VCaP (cell line): ENCODE measurements around the gene COLEC12.

Source experiments
- H3K27ac ChIP-seq: fragments of 450-650 bp; 2 replicates; pipeline ENCODE4 v1.5.1; 2017
- CTCF ChIP-seq: fragments of 450-650 bp; conservative IDR thresholded peaks from 2 replicates; pipeline ENCODE4 v1.5.1; 2017; ENCODE audit warnings: mild to moderate bottlenecking, moderate library complexity

The COLEC12 gene

GRCh38 chr18:389658-390357, 110.7 kb downstream of the COLEC12 start:
- H3K27ac ChIP-seq = peak overlapping the region; percentile 11
- peak; percentile 32; the same call in 1 of the 2 replicates for TF ChIP-seq CTCF

GRCh38 chr18:388200-388599, 112.3 kb downstream of the COLEC12 start:
- TF ChIP-seq CTCF = no peak
- no peak overlapping the region for H3K27ac ChIP-seq

- no peak for TF ChIP-seq CTCF
- H3K27ac ChIP-seq = peak overlapping the region; percentile 25
Observed at GRCh38 chr18:386994-387393, 113.5 kb downstream of the COLEC12 start.

GRCh38 chr18:384897-385296, 115.6 kb downstream of the COLEC12 start:
- TF ChIP-seq CTCF = no peak
- H3K27ac ChIP-seq = no peak overlapping the region

- TF ChIP-seq CTCF = no peak
- H3K27ac ChIP-seq = no peak overlapping the region
Observed at GRCh38 chr18:383135-383534, 117.4 kb downstream of the COLEC12 start.

GRCh38 chr18:382423-382984, 118.0 kb downstream of the COLEC12 start:
- H3K27ac ChIP-seq = no peak overlapping the region
- TF ChIP-seq CTCF = no peak

- TF ChIP-seq CTCF = no peak
- no peak overlapping the region for H3K27ac ChIP-seq
Observed at GRCh38 chr18:379681-380330, 120.7 kb downstream of the COLEC12 start.
